KOPT-K1 (cell line): ENCODE measurements around the gene DSCAML1.

Experiments used
- H3K27ac ChIP-seq: fragments of 200-600 bp; sonication (generic); 2 replicates; pipeline ENCODE4 v1.5.1; 2016; ENCODE audit warnings: antibody characterized with exemption, mild to moderate bottlenecking, low read depth, low read length; ENCODE audit not compliant: poor library complexity, severe bottlenecking
- H3K36me3 ChIP-seq: fragments of 200-600 bp; sonication (generic); 2 replicates; pipeline ENCODE4 v1.5.1; 2017; ENCODE audit warnings: antibody characterized with exemption, mild to moderate bottlenecking, low read length, moderate library complexity; ENCODE audit not compliant: insufficient read depth
- H3K9me3 ChIP-seq: fragments of 200-600 bp; sonication (generic); 2 replicates; pipeline ENCODE4 v1.5.1; 2017; ENCODE audit warnings: antibody characterized with exemption, low read length, mild to moderate bottlenecking; ENCODE audit not compliant: insufficient read depth, poor library complexity, severe bottlenecking

Gene DSCAML1

GRCh38 chr11:117587416-117587815 is 209.6 kb downstream of the DSCAML1 start:
- Histone ChIP-seq H3K27ac (no peak overlapping the region), H3K36me3 (no peaks in the 10 kb centered on the region), H3K9me3 (no peaks in the 10 kb centered on the region)

- Histone ChIP-seq H3K36me3 (no peaks in the 10 kb centered on the region), H3K9me3 (no peaks in the 10 kb centered on the region), H3K27ac (no peak overlapping the region)
Observed at GRCh38 chr11:117586392-117586791, 210.6 kb downstream of the DSCAML1 start.

- no peaks in the 10 kb centered on the region for H3K9me3 ChIP-seq
- no peak overlapping the region for H3K27ac ChIP-seq
- H3K36me3 ChIP-seq, result no peaks in the 10 kb centered on the region
Observed at GRCh38 chr11:117585631-117586030, 211.4 kb downstream of the DSCAML1 start.

GRCh38 chr11:117584056-117584830 is 212.8 kb downstream of the DSCAML1 start:
- Histone ChIP-seq H3K36me3 (no peaks in the 10 kb centered on the region), H3K9me3 (no peaks in the 10 kb centered on the region), H3K27ac (no peak overlapping the region)

GRCh38 chr11:117583063-117583801 is 213.8 kb downstream of the DSCAML1 start:
- Histone ChIP-seq H3K36me3 (no peaks in the 10 kb centered on the region), H3K27ac (no peak overlapping the region), H3K9me3 (no peaks in the 10 kb centered on the region)

GRCh38 chr11:117582433-117582832 is 214.6 kb downstream of the DSCAML1 start:
- no peak overlapping the region for H3K27ac ChIP-seq

GRCh38 chr11:117580866-117581265 is 216.2 kb downstream of the DSCAML1 start:
- Histone ChIP-seq H3K9me3 (no peaks in the 10 kb centered on the region), H3K36me3 (no peaks in the 10 kb centered on the region), H3K27ac (no peak overlapping the region)

More at GRCh38 chr11:117582433-117582832, 214.6 kb downstream of the DSCAML1 start:
- H3K36me3 ChIP-seq, result no peaks in the 10 kb centered on the region
- no peaks in the 10 kb centered on the region for H3K9me3 ChIP-seq

GRCh38 chr11:117579161-117579560 is 217.9 kb downstream of the DSCAML1 start:
- Histone ChIP-seq H3K9me3 (no peaks in the 10 kb centered on the region), H3K36me3 (no peaks in the 10 kb centered on the region), H3K27ac (no peak overlapping the region)

- H3K27ac ChIP-seq, result no peak overlapping the region
- no peaks in the 10 kb centered on the region for H3K36me3 ChIP-seq
- H3K9me3 ChIP-seq, result no peaks in the 10 kb centered on the region
Observed at GRCh38 chr11:117575856-117576255, 221.2 kb downstream of the DSCAML1 start.

- no peaks in the 10 kb centered on the region for H3K36me3 ChIP-seq
- H3K9me3 ChIP-seq, result no peaks in the 10 kb centered on the region
- H3K27ac ChIP-seq, result no peak overlapping the region
Observed at GRCh38 chr11:117574551-117574950, 222.5 kb downstream of the DSCAML1 start.

GRCh38 chr11:117573326-117573725 is 223.7 kb downstream of the DSCAML1 start:
- Histone ChIP-seq H3K27ac (no peak overlapping the region), H3K9me3 (no peaks in the 10 kb centered on the region), H3K36me3 (no peaks in the 10 kb centered on the region)

GRCh38 chr11:117572671-117573070 is 224.3 kb downstream of the DSCAML1 start:
- H3K36me3 ChIP-seq, result no peaks in the 10 kb centered on the region
- H3K27ac ChIP-seq, result no peak overlapping the region
- no peaks in the 10 kb centered on the region for H3K9me3 ChIP-seq

GRCh38 chr11:117572129-117572528 is 224.9 kb downstream of the DSCAML1 start:
- H3K36me3 ChIP-seq, result no peaks in the 10 kb centered on the region
- H3K9me3 ChIP-seq, result no peaks in the 10 kb centered on the region
- no peak overlapping the region for H3K27ac ChIP-seq

- no peak overlapping the region for H3K27ac ChIP-seq
- H3K36me3 ChIP-seq, result no peaks in the 10 kb centered on the region
Observed at GRCh38 chr11:117570701-117571100, 226.3 kb downstream of the DSCAML1 start.

GRCh38 chr11:117569911-117570310 is 227.1 kb downstream of the DSCAML1 start:
- Histone ChIP-seq H3K27ac (no peak overlapping the region), H3K9me3 (no peaks in the 10 kb centered on the region), H3K36me3 (no peaks in the 10 kb centered on the region)

More at GRCh38 chr11:117570701-117571100, 226.3 kb downstream of the DSCAML1 start:
- H3K9me3 ChIP-seq, result no peaks in the 10 kb centered on the region
